Measurements from ENCODE around the gene ARHGAP8. TPM values are rescaled to one million over a fixed set of nuclear protein-coding genes. Genes with fewer than 3 reads are reported as not detected.

The ARHGAP8 gene
- total and polyA plus RNA-seq, 2 donors (not counting 3 experiments of a cell fraction or from before 2014, with no cell fraction given): not detected

- no TSS peak for BruUV-seq (replicated peaks)
- no peak overlapping the region for H3K27ac ChIP-seq (ENCODE audit: insufficient read depth, low read depth, low read length)
- CTCF ChIA-PET: interaction anchor here (0.9 kb wide), 1 partner anchor 59 kb away, joined by 6 read pairs; no protein-coding TSS in a partner anchor
- POLR2A ChIA-PET: no interaction called here
- no peaks in the 10 kb centered on the region for H3K9me1 ChIP-seq (replicated peaks; ENCODE audit: control insufficient read depth, extremely low read depth, insufficient read depth, low read length)
- H3K4me1 ChIP-seq (ENCODE audit: control insufficient read depth, extremely low read depth, insufficient read depth, low read length): no peaks in the 10 kb centered on the region
- no peaks in the 10 kb centered on the region for H4K20me1 ChIP-seq (replicated peaks; ENCODE audit: control insufficient read depth, extremely low read depth, insufficient read depth, low read length)
- TF ChIP-seq GATA2 (IDR thresholded peaks at IDR 0.05; ENCODE audit: insufficient read depth, insufficient read length, low read depth, low read length) (no peak), CTCF (IDR thresholded peaks at IDR 0.05; ENCODE audit: extremely low read depth in 1 of 2, insufficient read depth in 1 of 2, low read depth in 1 of 2, low read length in 2 of 2) (no peak)
- H3K9ac ChIP-seq (replicated peaks; ENCODE audit: extremely low read depth, insufficient read depth, low read length): no peak overlapping the region
- H3K4me3 ChIP-seq (replicated peaks in 1 of 3; ENCODE audit: insufficient read depth in 1 of 3, low read depth in 1 of 3, low read length in 3 of 3): no peak overlapping the region
- no peak overlapping the region for H2AFZ ChIP-seq (ENCODE audit: low read depth, low read length)
- DNase-seq (ENCODE audit: low read depth, low spot score) (no peak), FAIRE-seq (no peak)
- no peaks in the 10 kb centered on the region for H3K9me3 ChIP-seq (replicated peaks; ENCODE audit: control insufficient read depth, insufficient read depth, low read length)
- peaks cover 11 to 12% of the 10 kb centered on the region in 2 experiments for H3K27me3 ChIP-seq (ENCODE audit: control insufficient read depth in 2 of 2, insufficient read depth in 2 of 2, low read length in 2 of 2)
- dilution Hi-C loops (cut with MboI; ENCODE audit: extremely low pct_ligation_motif_present, low sequenced_read_pairs): no loop called here
- intact Hi-C loops (cut with micrococcal nuclease): no loop called here
- no peak overlapping the region for H3K4me2 ChIP-seq (ENCODE audit: insufficient read depth, low read length)
- H3K79me2 ChIP-seq (ENCODE audit: control insufficient read depth, insufficient read depth, low read length): no peaks in the 10 kb centered on the region
- H3K36me3 ChIP-seq (ENCODE audit: control insufficient read depth in 2 of 2, extremely low read depth in 1 of 2, insufficient read depth in 2 of 2, low read length in 2 of 2): no peaks in the 10 kb centered on the region
Observed at GRCh38 chr22:44743247-44743646, 9.1 kb upstream of the ARHGAP8 start.

GRCh38 chr22:44743804-44744211 is 8.6 kb upstream of the ARHGAP8 start:
- no TSS peak for BruUV-seq (replicated peaks)
- Histone ChIP-seq H3K36me3 (ENCODE audit: control insufficient read depth in 2 of 2, extremely low read depth in 1 of 2, insufficient read depth in 2 of 2, low read length in 2 of 2) (no peaks in the 10 kb centered on the region), H3K9me3 (replicated peaks; ENCODE audit: control insufficient read depth, insufficient read depth, low read length) (no peaks in the 10 kb centered on the region), H4K20me1 (replicated peaks; ENCODE audit: control insufficient read depth, extremely low read depth, insufficient read depth, low read length) (no peaks in the 10 kb centered on the region), H3K79me2 (ENCODE audit: control insufficient read depth, insufficient read depth, low read length) (no peaks in the 10 kb centered on the region), H3K9ac (replicated peaks; ENCODE audit: extremely low read depth, insufficient read depth, low read length) (no peak overlapping the region), H3K4me2 (ENCODE audit: insufficient read depth, low read length) (no peak overlapping the region), H3K27me3 (ENCODE audit: control insufficient read depth in 2 of 2, insufficient read depth in 2 of 2, low read length in 2 of 2) (peaks cover 11 to 12% of the 10 kb centered on the region in 2 experiments), H3K27ac (ENCODE audit: insufficient read depth, low read depth, low read length) (no peak overlapping the region), H3K4me1 (ENCODE audit: control insufficient read depth, extremely low read depth, insufficient read depth, low read length) (no peaks in the 10 kb centered on the region), H2AFZ (ENCODE audit: low read depth, low read length) (no peak overlapping the region), H3K9me1 (replicated peaks; ENCODE audit: control insufficient read depth, extremely low read depth, insufficient read depth, low read length) (no peaks in the 10 kb centered on the region), H3K4me3 (replicated peaks in 1 of 3; ENCODE audit: insufficient read depth in 1 of 3, low read depth in 1 of 3, low read length in 3 of 3) (no peak overlapping the region)
- FAIRE-seq (no peak), DNase-seq (ENCODE audit: low read depth, low spot score) (no peak)
- intact Hi-C loops (cut with micrococcal nuclease): no loop called here
- ChIA-PET POLR2A (no interaction called here), CTCF (interaction anchor here (0.9 kb wide), 1 partner anchor 59 kb away, joined by 6 read pairs; no protein-coding TSS in a partner anchor)
- no peak for TF ChIP-seq POLR2AphosphoS5 (IDR thresholded peaks at IDR 0.05; ENCODE audit: insufficient read depth, low read depth, low read length)
- no peak for TF ChIP-seq MAX (IDR thresholded peaks at IDR 0.05; ENCODE audit: insufficient read depth, insufficient read length)
- TF ChIP-seq FOS (IDR thresholded peaks at IDR 0.05; ENCODE audit: borderline replicate concordance, insufficient read depth, low read length): no peak
- TF ChIP-seq JUN (IDR thresholded peaks at IDR 0.05; ENCODE audit: borderline replicate concordance, insufficient read depth, insufficient read length, low read depth): no peak
- TF ChIP-seq EZH2 (IDR thresholded peaks at IDR 0.05; ENCODE audit: borderline replicate concordance, low read depth, low read length, severe bottlenecking): no peak
- TF ChIP-seq POLR2A (IDR thresholded peaks at IDR 0.05; ENCODE audit: low read depth, low read length): no peak
- no peak for TF ChIP-seq GATA2 (IDR thresholded peaks at IDR 0.05; ENCODE audit: insufficient read depth, insufficient read length, low read depth, low read length)
- TF ChIP-seq MYC (IDR thresholded peaks at IDR 0.05; ENCODE audit: low read depth, low read length): no peak
- TF ChIP-seq CTCF (IDR thresholded peaks at IDR 0.05; ENCODE audit: extremely low read depth in 1 of 2, insufficient read depth in 1 of 2, low read depth in 1 of 2, low read length in 2 of 2): no peak
- dilution Hi-C loops (cut with MboI; ENCODE audit: extremely low pct_ligation_motif_present, low sequenced_read_pairs): no loop called here
